22Rv1 (cell line): Measurements from ENCODE around the gene HDLBP.
A peak's percentile ranks its signal among the peaks of the same experiment; 100 is the strongest.

Experiments
- H3K27ac ChIP-seq: fragments of 450-650 bp; 2 replicates; pipeline ENCODE4 v1.5.1; 2017
- ZFX ChIP-seq: fragments of 450-650 bp; IDR thresholded peaks from 2 replicates; pipeline ENCODE4 v1.6.1; 2017; ENCODE audit warnings: antibody characterized with exemption, borderline replicate concordance
- TF ChIP-seq, protein P1 (sequence below): fragments of 450-650 bp; IDR thresholded peaks from 2 replicates; pipeline ENCODE4 v1.5.1; 2017; ENCODE audit warnings: mild to moderate bottlenecking

HDLBP gene

DNA sequence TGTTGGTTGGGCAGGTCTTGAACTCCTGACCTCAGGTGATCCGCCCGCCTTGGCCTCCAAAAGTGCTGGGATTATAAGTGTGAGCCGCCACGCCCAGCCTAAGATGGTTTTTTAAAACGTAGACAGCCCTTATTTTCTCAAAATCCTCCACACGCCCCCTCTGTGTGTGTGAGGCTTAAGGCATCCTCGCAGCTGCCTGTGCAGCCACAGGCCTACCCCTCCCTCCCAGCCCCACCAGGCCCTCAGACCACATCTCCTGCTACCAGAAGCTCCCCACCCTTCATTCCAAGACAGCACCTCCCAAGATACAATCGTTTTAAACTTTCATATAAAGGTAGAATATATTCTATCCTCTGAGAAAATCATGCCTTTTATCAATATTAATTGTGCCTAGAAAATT, 122.2 kb downstream of the HDLBP start:
- H3K27ac ChIP-seq, result no peak overlapping the region
- TF ChIP-seq, protein P1, sequence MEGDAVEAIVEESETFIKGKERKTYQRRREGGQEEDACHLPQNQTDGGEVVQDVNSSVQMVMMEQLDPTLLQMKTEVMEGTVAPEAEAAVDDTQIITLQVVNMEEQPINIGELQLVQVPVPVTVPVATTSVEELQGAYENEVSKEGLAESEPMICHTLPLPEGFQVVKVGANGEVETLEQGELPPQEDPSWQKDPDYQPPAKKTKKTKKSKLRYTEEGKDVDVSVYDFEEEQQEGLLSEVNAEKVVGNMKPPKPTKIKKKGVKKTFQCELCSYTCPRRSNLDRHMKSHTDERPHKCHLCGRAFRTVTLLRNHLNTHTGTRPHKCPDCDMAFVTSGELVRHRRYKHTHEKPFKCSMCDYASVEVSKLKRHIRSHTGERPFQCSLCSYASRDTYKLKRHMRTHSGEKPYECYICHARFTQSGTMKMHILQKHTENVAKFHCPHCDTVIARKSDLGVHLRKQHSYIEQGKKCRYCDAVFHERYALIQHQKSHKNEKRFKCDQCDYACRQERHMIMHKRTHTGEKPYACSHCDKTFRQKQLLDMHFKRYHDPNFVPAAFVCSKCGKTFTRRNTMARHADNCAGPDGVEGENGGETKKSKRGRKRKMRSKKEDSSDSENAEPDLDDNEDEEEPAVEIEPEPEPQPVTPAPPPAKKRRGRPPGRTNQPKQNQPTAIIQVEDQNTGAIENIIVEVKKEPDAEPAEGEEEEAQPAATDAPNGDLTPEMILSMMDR, result no peak
- TF ChIP-seq ZFX, result no peak

DNA sequence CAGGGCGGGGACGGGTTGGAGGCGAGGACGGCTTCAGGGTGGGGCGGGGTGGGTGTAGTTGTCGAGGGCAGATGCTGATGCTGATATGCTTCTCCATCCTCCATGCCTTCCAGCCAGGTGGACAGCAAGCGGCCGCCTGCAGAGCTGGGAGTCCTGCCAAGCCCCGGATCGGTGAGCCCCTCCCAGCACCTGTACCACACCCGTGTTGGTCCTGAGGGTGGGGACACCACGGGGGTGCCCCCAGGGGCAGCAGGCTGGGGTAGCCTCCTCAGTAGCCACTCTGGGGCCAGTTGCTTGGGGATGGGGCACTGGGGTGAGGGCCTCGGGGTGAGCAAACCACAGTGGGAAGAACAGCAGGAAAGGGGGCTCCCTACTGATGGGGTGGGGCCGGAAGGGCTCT, 124.4 kb downstream of the HDLBP start:
- TF ChIP-seq, protein P1, result no peak
- TF ChIP-seq ZFX, result no peak
- H3K27ac ChIP-seq, result no peak overlapping the region

DNA sequence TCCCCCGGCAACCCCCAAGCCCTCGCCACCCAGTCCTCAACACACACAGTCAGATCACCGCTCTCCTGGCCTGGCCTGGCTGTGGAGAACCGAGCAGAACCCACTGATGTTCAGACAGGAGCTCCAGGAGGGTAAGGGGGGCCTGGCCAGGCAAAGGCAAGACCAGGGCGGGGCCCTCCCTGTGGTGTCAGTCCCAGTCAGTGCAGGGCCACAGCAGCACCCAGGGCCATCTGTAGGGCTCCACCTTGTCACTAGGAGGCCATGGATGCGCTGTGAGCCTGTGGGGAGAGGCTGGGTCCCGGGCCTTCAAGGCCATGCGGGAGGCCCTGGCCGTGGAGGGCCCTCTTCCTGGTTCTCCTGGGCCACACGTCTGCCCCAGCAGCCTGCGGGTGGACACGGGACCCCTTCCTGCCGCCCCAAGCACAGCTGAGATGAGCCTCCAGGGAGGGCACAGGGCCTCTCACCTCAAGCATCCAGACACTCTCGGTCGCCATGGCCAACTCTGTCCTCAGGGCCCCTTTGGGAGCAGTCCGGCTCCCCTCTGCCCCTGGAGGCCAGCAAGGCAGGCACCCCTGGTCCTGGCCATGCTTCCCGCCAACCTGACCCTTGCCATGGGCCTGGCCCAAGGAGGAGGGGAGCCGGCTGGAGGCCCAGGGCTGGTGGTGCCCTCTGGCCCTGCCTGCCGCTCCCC, 125.0 kb downstream of the HDLBP start:
- no peak overlapping the region for H3K27ac ChIP-seq
- TF ChIP-seq ZFX, result no peak
- TF ChIP-seq, protein P1, result no peak

DNA sequence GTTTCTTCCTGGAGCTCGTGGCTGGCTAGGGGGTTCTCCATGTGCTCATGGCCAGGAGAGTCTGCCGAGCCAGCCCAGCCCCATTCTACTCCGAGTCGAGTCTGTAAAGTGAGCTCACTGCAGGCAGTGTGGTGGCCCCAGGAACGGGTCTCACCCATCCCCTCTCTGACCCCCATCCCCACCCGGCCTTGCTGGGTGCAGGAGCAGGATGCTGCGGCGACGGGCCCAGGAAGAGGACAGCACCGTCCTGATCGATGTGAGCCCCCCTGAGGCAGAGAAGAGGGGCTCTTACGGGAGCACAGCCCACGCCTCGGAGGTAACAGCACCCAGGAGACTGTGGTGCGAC, 125.6 kb downstream of the HDLBP start:
- no peak overlapping the region for H3K27ac ChIP-seq
- TF ChIP-seq, protein P1, result no peak

DNA sequence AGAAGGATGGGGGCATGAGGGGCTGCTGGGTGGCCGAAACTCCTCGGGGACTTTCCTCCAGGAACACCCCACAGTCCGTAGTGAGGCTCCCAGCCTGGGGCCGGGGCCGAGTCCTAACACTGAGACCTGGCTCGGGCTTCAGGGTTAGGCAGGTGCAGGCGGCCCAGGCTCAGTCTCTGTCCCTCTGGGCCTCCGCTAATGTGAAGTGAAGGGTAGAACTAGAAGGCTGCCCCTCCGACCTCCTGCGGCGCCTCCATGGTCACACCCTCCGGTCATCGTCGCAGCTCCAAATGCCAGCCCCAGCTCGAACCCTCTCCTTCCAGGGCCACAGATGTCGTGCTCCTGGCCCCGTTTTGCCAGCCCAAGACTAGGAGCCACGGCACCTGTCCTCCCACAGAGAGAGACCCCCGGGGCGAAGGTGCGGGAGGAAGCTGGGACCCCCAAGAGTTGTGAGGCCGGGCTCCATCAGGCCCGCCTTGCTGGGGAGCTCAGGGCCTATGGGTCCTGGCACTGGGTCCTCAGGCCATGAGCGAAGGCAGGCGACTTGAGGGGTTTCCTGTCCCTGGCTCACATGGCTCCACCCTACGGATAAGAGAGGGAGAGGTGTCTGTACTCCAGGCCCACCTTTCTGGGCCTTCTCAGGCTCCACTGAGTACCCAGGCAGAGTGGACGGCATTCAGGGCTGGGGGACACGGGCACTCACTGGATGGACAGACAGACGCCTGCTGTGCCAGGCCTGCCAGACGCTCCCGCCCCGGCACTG, 126.2 kb downstream of the HDLBP start:
- peak overlapping the region; percentile 42 for H3K27ac ChIP-seq
- no peak for TF ChIP-seq ZFX

GRCh38 chr2:241188361-241189092, 126.9 kb downstream of the HDLBP start, which contains the start of gene ANO7:
TSS of gene ANO7 (plus strand) at chr2:241188677. CDS start at chr2:241190064, 1,387 bp downstream.
- TF ChIP-seq, protein P1, result no peak
- no peak for TF ChIP-seq ZFX
- peak within 1 kb of the TSS; percentile 42 for H3K27ac ChIP-seq

GRCh38 chr2:241187918-241188234, 127.6 kb downstream of the HDLBP start:
- TF ChIP-seq ZFX, result no peak
- TF ChIP-seq, protein P1, result no peak

More at GRCh38 chr2:241187918-241188234, 127.6 kb downstream of the HDLBP start:
- peak overlapping the region; percentile 42 for H3K27ac ChIP-seq
